GM21367 (cell line): ENCODE measurements around the gene RNH1.
"Not testable (repeated sequence)": the region's sequence is repeated elsewhere in the genome, so short reads cannot be mapped to it uniquely, and the experiment has no call there.

Experiments used
- ATAC-seq: cut with Tn5 transposase; IDR thresholded peaks from one replicate; pipeline ENCODE4 v1.9.1; 2021; ENCODE audit not compliant: unreplicated experiment

Gene RNH1

DNA sequence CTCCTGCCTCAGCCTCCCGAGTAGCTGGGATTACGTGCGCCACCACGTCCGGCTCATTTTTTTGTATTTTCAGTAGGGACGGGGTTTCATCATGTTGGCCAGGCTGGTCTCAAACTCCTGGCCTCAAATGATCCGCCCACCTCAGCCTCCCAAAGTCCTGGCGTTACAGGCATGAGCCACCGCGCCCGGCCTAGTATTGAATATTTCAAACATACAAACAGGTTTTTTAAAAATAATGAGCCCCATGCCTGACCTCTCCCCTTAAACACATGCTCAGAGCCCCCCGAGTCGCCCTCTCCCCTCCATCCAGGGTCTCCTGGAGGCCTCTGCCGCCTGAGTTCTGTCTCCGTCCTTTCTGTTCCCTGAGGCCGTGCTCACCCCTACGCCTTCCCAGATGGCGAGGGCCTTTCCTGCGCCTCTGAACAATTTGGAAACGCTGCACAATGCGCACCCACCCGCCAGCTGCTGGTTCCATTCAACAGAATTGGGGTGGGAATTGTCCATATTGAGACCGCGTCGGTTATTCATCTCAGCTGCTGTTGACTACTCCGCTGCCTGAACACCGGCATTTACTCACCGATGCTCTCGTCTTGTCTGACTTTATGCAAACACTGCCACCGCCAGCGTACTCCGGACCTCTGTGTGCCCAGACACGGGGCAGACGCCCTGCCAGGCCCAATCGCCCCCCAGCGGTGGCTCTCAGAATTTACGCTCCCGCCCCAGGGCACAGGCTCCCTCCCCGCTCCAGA, 13.6 kb upstream of the RNH1 start:
- no peak for ATAC-seq

- ATAC-seq, result peak; percentile 80
Measured at GRCh38 chr11:518463-519202, 11.6 kb upstream of the RNH1 start.

- ATAC-seq, result not testable (repeated sequence)
Measured at GRCh38 chr11:516918-517685, 10.1 kb upstream of the RNH1 start.

GRCh38 chr11:516400-516799, 9.4 kb upstream of the RNH1 start:
- ATAC-seq, result no peak

DNA sequence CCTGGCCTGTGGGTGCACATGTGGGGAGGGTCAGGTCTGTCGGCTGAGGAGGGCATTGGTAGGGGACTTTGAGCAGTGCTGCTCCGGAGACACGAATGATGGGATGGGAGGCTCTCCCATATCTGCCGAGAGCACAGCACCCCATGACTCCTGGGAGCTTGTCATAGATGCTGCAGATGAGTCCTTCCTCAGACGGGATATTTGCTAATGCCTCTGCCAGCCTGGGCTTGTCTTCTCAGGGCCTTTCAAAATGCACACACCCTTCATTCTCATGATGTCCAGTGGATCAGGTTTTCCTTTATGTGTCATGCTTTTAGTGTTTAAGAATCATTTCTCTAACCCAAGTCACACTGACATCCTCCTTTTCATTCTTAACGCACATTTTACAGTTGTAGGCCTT, 8.1 kb upstream of the RNH1 start:
- ATAC-seq, result no peak

- ATAC-seq, result no peak
Measured at GRCh38 chr11:514606-515005, 7.6 kb upstream of the RNH1 start.

GRCh38 chr11:512761-513595, 5.9 kb upstream of the RNH1 start:
- ATAC-seq, result no peak

DNA sequence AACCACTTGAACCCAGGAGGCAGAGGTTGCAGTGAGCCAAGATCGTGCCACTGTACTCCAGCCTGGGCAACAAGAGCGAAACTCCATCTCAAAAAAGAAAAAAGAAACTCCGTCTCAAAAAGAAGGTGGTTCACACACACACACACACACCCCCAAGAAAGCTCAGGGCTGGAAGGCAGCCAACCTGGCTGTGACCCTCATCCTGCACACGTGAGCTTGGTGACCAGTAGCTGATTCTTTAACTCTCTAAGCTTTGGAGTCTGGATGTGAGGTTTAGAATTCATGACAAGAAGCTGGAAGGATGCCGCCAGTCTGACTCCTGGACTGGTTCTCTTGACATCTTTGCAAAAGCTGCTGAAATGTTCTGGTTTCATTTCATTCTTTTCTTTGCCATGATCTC, 1.9 kb upstream of the RNH1 start:
- no peak for ATAC-seq

DNA sequence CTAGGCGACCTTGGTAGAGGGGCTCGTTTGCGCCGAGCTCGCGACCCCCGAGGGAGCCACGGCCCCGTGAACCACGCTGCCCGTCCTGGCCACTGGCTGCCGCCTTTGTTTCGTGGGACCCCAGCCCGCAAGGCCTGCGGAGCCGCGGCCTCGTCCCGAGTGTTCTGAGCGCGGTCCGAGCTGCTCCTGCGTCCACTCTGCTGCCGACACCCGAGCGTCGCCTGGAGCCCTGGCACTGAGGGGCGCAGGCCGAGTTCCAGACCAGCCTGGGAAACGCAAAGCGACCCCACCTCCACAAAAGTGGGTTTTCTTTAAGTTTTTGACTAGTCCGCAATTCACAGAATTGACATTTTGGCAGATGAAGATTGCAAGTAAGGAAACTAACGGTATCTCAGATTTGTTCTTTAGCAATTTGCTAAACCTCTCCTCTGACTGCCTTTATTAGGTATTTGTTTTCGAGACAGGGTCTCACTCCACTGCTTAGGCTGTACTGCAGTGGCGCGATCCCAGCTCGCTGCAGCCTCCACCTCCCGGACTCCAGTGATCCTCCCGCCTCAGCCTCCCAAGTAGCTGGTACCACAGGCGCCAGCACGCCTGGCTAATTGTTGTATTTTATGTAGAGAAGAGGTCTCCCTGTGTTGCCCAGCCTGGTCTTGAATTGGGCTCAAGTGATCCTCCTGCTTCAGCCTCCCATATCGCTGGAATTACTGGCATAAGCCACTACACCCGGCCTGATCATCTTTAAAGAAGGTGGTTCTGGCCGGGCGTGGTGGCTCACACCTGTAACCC, 879 bp upstream of the RNH1 start:
- ATAC-seq, result no peak

DNA sequence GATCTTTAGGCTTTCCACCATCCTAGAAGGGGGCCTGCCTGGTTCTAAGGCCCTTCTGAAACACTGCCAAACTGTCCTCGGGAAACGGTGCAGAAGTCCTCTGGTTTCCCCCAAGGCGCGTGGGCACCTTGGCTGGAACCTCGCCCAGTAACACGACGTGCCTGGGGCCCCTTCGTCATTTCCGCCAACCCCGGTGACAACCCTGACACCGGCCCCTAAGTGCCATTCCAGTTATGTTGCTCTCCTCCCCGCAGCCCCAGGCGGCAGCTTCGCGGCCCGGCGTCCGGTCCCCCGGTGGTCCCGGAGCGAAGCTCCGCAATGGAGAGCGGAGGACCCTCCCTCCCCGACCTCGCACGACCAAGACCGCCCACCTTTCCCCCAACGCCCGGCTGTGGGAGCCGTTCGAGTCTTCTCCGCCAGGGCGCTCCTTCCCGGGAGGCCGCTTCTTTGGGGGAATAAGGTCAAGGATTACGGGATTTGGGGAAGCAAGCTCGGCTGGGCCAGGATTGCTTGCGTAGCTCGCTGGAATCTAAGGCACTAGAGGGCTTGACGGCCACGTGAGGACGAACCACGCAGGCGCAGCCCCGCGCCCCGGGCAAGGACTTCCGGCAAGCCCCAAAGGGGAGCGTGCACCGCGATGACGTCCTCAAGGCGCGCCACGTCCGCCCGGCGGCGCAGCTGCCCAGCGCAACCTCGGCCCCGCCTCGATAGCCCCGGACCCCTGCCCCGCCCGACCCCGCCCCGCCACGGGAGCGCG, 626 bp downstream of the RNH1 start:
- ATAC-seq, result peak; percentile 63

- no peak for ATAC-seq
Measured at GRCh38 chr11:504994-505344, 2.1 kb downstream of the RNH1 start.

DNA sequence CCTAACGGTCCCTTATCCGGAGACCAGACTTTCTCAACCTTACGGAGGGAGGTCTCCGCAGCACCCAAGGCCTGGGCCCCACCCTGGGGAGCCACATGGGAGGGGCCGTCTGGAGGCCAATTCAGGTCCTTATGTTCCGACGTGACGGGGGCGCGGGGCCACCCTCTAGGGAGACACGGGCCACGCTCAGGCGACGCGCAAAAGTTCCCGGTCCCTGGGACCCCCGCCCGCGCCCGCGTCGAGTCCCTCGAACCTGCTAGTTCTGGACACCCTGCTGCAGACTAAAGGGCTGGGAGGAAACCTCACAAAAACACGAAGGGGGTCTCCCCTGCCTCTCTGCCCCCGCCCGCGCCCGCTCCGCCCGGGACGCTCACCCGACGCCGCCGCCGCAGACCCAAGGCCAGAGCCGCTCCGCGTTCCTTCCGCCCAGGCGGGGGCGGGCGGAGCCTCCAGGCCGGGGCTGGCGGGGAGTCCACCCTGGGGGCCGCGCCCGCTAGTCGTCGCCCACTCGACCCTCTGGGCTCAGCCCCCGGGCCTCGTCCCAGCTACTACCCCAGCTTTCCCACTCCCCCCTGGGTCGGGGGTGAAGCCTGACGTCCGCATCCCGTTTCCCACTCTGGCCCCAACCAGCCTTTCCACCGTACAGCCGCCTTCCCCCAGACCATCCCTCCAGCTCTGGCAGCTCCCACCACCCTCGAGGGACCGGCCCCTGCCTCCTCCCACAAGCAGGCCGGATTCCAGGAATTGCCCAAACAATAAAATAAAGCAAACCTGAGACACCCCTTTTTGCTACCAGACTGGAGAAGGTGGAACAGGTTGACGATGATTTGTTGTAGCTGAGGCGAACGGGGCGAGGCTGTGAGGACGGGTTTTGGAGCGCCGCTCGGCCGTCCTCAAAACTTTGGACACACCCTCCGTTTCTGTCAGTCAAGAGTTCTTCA, 2.7 kb downstream of the RNH1 start:
- ATAC-seq, result no peak

- no peak for ATAC-seq
Measured at GRCh38 chr11:503179-503981, 3.7 kb downstream of the RNH1 start.

DNA sequence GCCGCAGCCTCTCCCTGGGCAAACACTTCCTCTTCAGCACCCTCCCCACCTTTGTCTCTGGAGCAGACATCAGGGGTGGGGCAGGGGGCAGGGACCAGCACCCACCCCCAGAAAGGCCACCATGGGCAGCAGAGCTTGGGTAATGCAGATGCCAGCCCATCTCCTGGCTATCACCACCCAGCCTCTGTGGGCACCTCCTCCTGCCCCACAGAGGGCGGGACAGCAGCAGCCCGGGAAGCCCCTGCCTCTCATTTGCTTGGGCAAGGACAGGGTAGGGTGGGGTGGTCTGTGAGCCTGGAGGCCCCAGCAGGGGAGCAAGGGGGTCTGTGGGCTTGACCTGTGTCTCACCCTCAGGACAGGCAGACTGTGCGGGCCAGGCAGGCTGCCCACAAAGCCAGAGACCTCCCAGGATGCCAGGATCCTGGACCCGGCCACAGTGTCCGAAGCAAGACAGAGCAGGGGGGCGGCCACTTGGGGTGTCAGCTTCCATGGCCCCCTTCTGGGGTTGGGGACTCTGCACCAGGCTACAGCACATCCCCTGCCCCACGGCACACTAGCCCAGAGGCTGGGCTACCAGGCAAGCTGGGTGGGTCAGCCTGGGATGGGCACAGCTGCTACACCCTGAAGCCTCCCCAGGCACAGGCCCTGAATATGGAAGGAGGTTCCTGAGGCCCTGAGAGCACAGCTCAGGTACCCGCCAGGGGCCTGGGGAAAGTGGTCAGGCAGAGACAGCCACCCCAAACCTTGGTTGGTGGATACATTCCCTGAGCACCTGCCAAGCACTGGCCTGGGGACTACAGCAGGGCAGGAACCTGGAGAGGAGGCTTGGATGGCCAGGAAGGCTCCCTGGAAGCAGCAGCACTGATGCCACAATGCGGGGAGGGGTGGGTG, 4.5 kb downstream of the RNH1 start:
- ATAC-seq, result no peak

- ATAC-seq, result no peak
Measured at GRCh38 chr11:501683-502287, 5.3 kb downstream of the RNH1 start.

DNA sequence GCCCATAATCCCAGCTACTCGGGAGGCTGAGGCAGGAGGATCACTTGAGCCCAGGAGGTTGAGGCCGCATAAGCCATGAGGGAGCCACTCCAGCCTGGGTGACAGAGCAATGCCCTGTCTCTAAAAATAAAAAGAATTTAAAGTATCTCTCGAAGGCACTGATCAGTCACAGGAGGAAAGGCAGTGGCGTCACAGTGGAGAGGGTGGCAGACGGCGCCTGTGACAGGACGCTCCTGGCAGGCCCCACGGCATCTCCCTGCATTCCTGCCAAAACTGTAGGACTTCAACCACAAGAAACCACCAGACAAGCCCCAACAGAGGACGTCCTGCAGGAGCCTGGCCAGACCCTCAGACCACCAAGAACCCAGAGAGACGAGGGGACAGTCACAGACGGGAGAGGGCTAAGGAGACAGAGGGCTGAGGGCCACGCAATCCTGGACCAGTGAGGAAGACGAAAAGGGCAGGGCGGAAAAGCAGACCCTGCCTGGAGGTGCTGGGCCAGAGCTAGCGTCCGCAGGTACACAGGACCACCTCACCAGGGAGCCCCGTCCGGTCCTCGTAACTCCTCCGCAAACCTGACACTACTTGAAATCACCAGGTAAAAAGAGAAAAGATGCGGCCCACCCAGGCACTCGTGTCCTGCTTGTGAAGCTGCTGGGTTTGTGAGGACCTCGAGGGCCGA, 5.9 kb downstream of the RNH1 start:
- ATAC-seq, result no peak
